Osteocyte (in vitro differentiated cells): Measurements from ENCODE around the gene AKAP13. TPM values are rescaled to one million over a fixed set of nuclear protein-coding genes. Genes with fewer than 3 reads are reported as not detected.

Experiments used
- DNase-seq: peaks from one replicate; pipeline ENCODE4 v3.0.0; 2021; ENCODE audit warnings: mixed read lengths; ENCODE audit not compliant: unreplicated experiment; ENCODE audit errors: extremely low spot score
- H3K27ac Mint-ChIP-seq: one replicate; pipeline ENCODE4 v1.8.0; 2021; ENCODE audit warnings: mild to moderate bottlenecking, mixed read lengths; ENCODE audit not compliant: unreplicated experiment
- H3K27me3 Mint-ChIP-seq: one replicate; pipeline ENCODE4 v1.8.0; 2021; ENCODE audit warnings: mixed read lengths; ENCODE audit not compliant: unreplicated experiment
- H3K36me3 Mint-ChIP-seq: one replicate; pipeline ENCODE4 v1.8.0; 2021; ENCODE audit warnings: mixed read lengths; ENCODE audit not compliant: unreplicated experiment
- H3K4me1 Mint-ChIP-seq: one replicate; pipeline ENCODE4 v1.8.0; 2021; ENCODE audit warnings: mixed read lengths; ENCODE audit not compliant: unreplicated experiment
- H3K4me3 Mint-ChIP-seq: one replicate; pipeline ENCODE4 v1.8.0; 2021; ENCODE audit warnings: mild to moderate bottlenecking, moderate library complexity, mixed read lengths; ENCODE audit not compliant: unreplicated experiment
- H3K9me3 Mint-ChIP-seq: one replicate; pipeline ENCODE4 v1.8.0; 2021; ENCODE audit warnings: mixed read lengths; ENCODE audit not compliant: unreplicated experiment
- total RNA-seq: library from RNA; stranded (reverse); gene quantifications from 2 replicates; pipeline ENCODE4 v1.2.1, GENCODE V29; 2021
- TF ChIP-seq, protein P1 (sequence below): fragments of 200-600 bp; sonication (generic); IDR thresholded peaks from 2 replicates; pipeline ENCODE4 v1.5.0; 2021; ENCODE audit warnings: antibody characterized with exemption, mild to moderate bottlenecking, moderate library complexity

The AKAP13 gene
- total RNA-seq, 1 donor from 2014 or later, result 146 TPM

GRCh38 chr15:85475317-85475701, 94.9 kb downstream of the AKAP13 start:
- Mint-ChIP-seq H3K27ac (peak overlapping the region; percentile 29), H3K4me3 (no peak overlapping the region), H3K27me3 (no peaks in the 10 kb centered on the region), H3K9me3 (no peaks in the 10 kb centered on the region), H3K36me3 (no peaks in the 10 kb centered on the region), H3K4me1 (peaks cover 76% of the 10 kb centered on the region)
- DNase-seq, result no peak
- TF ChIP-seq, protein P1, sequence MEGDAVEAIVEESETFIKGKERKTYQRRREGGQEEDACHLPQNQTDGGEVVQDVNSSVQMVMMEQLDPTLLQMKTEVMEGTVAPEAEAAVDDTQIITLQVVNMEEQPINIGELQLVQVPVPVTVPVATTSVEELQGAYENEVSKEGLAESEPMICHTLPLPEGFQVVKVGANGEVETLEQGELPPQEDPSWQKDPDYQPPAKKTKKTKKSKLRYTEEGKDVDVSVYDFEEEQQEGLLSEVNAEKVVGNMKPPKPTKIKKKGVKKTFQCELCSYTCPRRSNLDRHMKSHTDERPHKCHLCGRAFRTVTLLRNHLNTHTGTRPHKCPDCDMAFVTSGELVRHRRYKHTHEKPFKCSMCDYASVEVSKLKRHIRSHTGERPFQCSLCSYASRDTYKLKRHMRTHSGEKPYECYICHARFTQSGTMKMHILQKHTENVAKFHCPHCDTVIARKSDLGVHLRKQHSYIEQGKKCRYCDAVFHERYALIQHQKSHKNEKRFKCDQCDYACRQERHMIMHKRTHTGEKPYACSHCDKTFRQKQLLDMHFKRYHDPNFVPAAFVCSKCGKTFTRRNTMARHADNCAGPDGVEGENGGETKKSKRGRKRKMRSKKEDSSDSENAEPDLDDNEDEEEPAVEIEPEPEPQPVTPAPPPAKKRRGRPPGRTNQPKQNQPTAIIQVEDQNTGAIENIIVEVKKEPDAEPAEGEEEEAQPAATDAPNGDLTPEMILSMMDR, result no peak

DNA sequence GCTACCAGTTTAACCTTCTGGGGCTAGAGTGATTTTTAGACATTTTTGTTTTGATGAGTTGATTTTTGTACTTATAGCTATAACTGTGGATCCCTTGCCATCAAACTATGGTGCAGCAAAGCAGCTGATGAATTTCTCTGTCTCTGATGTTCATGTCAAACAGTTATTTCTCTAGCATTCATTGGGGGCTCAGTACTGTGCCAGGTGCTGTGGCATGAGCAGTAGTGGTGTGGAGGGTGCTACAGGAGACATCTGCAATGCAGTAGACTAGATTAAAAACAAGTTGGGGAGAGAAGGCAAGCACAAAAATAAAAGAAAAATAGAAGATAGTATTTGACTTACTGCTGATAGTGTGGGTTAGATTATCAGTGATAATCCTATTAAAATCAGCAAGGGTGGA, 95.3 kb downstream of the AKAP13 start:
- Mint-ChIP-seq H3K27ac (peak overlapping the region; percentile 29), H3K27me3 (no peaks in the 10 kb centered on the region), H3K9me3 (no peaks in the 10 kb centered on the region), H3K4me1 (peaks cover 76% of the 10 kb centered on the region), H3K36me3 (no peaks in the 10 kb centered on the region), H3K4me3 (no peak overlapping the region)
- TF ChIP-seq, protein P1, result no peak
- DNase-seq, result no peak

DNA sequence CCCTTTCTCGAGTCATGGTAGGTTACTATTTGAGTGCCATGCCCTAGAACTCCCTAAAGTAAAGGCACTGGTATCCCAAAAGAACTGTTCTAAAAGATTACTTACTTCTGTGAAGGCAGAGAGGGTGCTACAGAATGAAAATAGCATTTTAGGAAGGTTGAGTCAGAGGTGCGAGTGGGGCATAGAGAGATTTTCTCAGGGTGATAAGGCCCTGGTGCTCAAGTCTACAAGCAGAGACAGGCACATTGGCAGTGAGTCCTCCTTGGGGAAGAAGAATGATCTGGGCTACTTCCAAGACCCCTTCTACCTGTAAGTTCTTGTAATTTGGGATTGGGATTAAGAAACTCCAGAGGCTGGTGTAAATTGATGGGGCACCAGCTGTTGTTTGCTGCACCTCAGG, 96.7 kb downstream of the AKAP13 start:
- Mint-ChIP-seq H3K4me1 (peaks cover 88% of the 10 kb centered on the region), H3K36me3 (no peaks in the 10 kb centered on the region), H3K9me3 (no peaks in the 10 kb centered on the region), H3K27ac (peak overlapping the region; percentile 33), H3K4me3 (no peak overlapping the region), H3K27me3 (no peaks in the 10 kb centered on the region)
- DNase-seq, result no peak
- TF ChIP-seq, protein P1, result no peak

DNA sequence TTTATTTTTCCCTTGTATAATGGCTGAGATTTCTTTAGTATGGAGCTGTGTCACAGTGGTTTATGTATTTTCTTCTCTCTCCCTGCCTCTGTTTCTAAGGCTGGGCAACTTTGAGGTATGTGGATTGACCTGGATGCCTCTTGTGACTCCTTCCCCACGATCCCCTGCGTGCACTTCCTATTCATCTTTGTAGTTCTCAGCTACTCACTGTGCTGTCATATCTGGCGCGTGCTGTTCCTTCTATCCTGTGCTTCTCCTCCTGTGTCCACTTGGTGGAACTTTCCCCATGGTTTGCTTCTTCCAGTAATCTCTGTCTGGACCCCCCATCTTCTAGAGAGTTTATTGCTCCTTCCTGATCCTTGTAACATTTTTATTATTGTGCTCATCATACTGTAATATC, 97.3 kb downstream of the AKAP13 start:
- Mint-ChIP-seq H3K4me1 (peaks cover 94% of the 10 kb centered on the region), H3K9me3 (no peaks in the 10 kb centered on the region), H3K36me3 (no peaks in the 10 kb centered on the region), H3K4me3 (peak overlapping the region; percentile 20), H3K27ac (peak overlapping the region; percentile 82), H3K27me3 (no peaks in the 10 kb centered on the region)
- DNase-seq, result no peak
- TF ChIP-seq, protein P1, result peak; percentile 15

GRCh38 chr15:85479071-85479647, 98.8 kb downstream of the AKAP13 start:
- Mint-ChIP-seq H3K27me3 (no peaks in the 10 kb centered on the region), H3K27ac (peak overlapping the region; percentile 96), H3K36me3 (no peaks in the 10 kb centered on the region), H3K4me1 (peaks cover 90% of the 10 kb centered on the region), H3K4me3 (peak overlapping the region; percentile 56), H3K9me3 (no peaks in the 10 kb centered on the region)
- TF ChIP-seq, protein P1, result no peak
- DNase-seq, result no peak
